Tibial nerve (tissue), 4 donors: ENCODE results near the gene MARCHF6. TPM values are rescaled to one million over a fixed set of nuclear protein-coding genes. Genes with fewer than 3 reads are reported as not detected.
A peak's percentile ranks its signal among the peaks of the same experiment; 100 is the strongest.
"Not testable (repeated sequence)": the region's sequence is repeated elsewhere in the genome, so short reads cannot be mapped to it uniquely, and the experiment has no call there.

ENCODE experiments used
- DNase-seq, 2 donors: peaks; one replicate each; pipeline ENCODE4 v3.0.0-alpha.2; 2019; ENCODE audit warnings: low spot score in 2 of 2
- H3K27ac ChIP-seq, 4 donors: fragments of 200-600 bp; sonication (generic) in 3 of 4; one replicate each; pipeline ENCODE4 v1.5.1; 2017 to 2019; ENCODE audit warnings: mild to moderate bottlenecking in 1 of 4
- H3K27me3 ChIP-seq, 2 donors: fragments of 200-600 bp; sonication (generic) in 1 of 2; one replicate each; pipeline versions ENCODE4 v1.5.1 to v1.6.0; 2017 to 2019
- H3K36me3 ChIP-seq, 3 donors: fragments of 200-600 bp; sonication (generic); one replicate each; pipeline ENCODE4 v1.5.1; 2018 to 2019
- H3K4me1 ChIP-seq, 4 donors: fragments of 200-600 bp; sonication (generic) in 3 of 4; one replicate each; pipeline ENCODE4 v1.5.1; 2017 to 2019
- H3K4me3 ChIP-seq, 4 donors: fragments of 200-600 bp; sonication (generic) in 3 of 4; one replicate each; pipeline ENCODE4 v1.5.1; 2017 to 2019; ENCODE audit warnings: mild to moderate bottlenecking in 1 of 4, moderate library complexity in 1 of 4
- H3K9me3 ChIP-seq, 4 donors: fragments of 200-600 bp; sonication (generic) in 3 of 4; one replicate each; pipeline ENCODE4 v1.5.1; 2017 to 2019
- CTCF ChIP-seq, 5 experiments: fragments of 200-600 bp in 3 of 5; fragments of 450-650 bp in 2 of 5; sonication (generic) in 3 of 5; IDR thresholded peaks; one replicate each; pipeline ENCODE4 v1.5.1; 2016 to 2019; ENCODE audit warnings: antibody characterized with exemption in 5 of 5, mild to moderate bottlenecking in 3 of 5, moderate library complexity in 2 of 5
- EP300 ChIP-seq, 2 donors: sonication (generic); formaldehyde crosslinking; IDR thresholded peaks; one replicate each; pipeline ENCODE4 v1.6.1; 2017; ENCODE audit warnings: antibody characterized with exemption in 2 of 2, mild to moderate bottlenecking in 1 of 2
- POLR2A ChIP-seq, 2 donors: fragments of 450-650 bp; IDR thresholded peaks; one replicate each; pipeline ENCODE4 v1.6.1; 2017; ENCODE audit warnings: antibody characterized with exemption in 2 of 2, mild to moderate bottlenecking in 2 of 2, moderate library complexity in 2 of 2
- WGBS, 2 donors: methylation state at CpG; one replicate each; pipeline ENCODE4 v1.1.5; 2018; 5-methylcytosine and 5-hydroxymethylcytosine counted together
- total RNA-seq, 4 donors: library from RNA; depleted of rRNA; stranded (reverse); fragments of >200 nt; gene quantifications; one replicate each; pipeline ENCODE4 v1.1.0, GENCODE V29; 2016

MARCHF6 gene
- total RNA-seq, 4 donors from 2014 or later: 70.2 to 127 (median 110) TPM

DNA sequence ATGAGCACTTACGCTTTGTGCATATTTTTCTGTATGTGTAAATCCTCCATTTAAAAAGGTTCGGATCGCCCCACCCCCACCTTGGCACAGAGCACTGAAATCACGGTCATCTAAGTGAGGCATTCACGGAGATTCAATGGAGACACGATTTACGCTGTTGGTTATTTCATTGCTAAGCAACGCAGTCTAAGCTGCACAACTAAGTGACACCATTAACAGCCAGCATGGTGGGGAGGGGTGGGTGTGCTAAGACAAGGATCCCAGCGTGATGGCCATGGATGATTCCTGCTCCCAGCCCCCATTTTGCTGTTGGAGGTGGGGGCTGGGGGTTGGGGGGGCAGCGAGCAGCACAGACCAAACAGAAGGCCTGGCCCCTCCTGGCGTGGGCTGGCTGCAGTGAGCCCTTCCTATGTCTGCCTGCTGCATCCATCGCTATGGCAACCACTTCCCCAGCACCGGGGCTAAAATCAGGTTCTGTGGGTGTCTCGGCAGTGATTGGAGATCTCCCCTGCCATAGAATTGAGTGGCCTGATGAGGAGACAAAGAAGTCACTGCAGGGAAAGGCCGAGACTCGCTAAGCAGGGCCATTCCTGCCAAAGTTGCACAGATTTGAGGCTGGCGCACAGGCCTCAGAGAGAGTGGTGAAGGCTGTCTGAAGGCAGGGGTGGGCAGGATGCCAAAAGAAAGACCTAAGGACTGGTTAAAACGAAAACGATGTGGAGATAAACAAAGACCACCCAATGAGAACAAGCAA, 14.3 kb upstream of the MARCHF6 start:
- no peak overlapping the region for H3K27ac ChIP-seq
- no peaks in the 10 kb centered on the region for H3K27me3 ChIP-seq
- H3K4me3 ChIP-seq: no peak overlapping the region
- H3K9me3 ChIP-seq: no peaks in the 10 kb centered on the region
- no peak for DNase-seq
- no peaks in the 10 kb centered on the region for H3K36me3 ChIP-seq
- H3K4me1 ChIP-seq: peaks cover 0 to 3% (median under 1%) of the 10 kb centered on the region in 4 donors
- WGBS, 2 donors: 49 to 54% methylated on average over 17 to 19 of the region's 19 CpGs
- TF ChIP-seq POLR2A (IDR thresholded peaks at IDR 0.05): no peak
- no peak for TF ChIP-seq EP300 (IDR thresholded peaks at IDR 0.05)

GRCh38 chr5:10339958-10340357, 13.5 kb upstream of the MARCHF6 start:
- Histone ChIP-seq H3K4me3 (no peak overlapping the region), H3K4me1 (no peaks in the 10 kb centered on the region), H3K27ac (no peak overlapping the region), H3K36me3 (no peaks in the 10 kb centered on the region), H3K9me3 (no peaks in the 10 kb centered on the region), H3K27me3 (no peaks in the 10 kb centered on the region)
- TF ChIP-seq POLR2A (IDR thresholded peaks at IDR 0.05) (no peak), CTCF (IDR thresholded peaks at IDR 0.05) (no peak), EP300 (IDR thresholded peaks at IDR 0.05) (no peak)
- DNase-seq: no peak
- 84 to 86% methylated on average over 3 of the region's 3 CpGs for WGBS, 2 donors

DNA sequence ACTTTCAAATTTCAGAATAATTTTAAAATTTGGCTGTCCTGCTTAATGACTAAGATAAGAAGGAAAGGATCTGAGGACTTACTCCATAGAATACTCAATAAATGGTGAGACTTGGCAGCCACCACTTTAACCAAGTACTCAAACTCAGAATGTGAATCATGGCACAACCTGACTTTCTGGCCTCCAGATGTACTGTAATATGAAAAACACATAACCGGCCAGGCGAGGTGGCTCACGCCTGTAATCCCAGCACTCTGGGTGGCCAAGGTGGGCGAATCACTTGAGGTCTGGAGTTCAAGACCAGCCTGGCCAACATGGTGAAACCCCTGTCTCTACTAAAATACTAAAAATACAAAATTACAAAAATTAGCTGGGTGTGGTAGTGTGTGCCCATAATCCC, 10.0 kb upstream of the MARCHF6 start:
- no peaks in the 10 kb centered on the region for H3K36me3 ChIP-seq
- 73 to 81% methylated on average over 4 of the region's 4 CpGs for WGBS, 2 donors
- no peak overlapping the region for H3K4me3 ChIP-seq
- TF ChIP-seq EP300 (IDR thresholded peaks at IDR 0.05) (no peak), CTCF (IDR thresholded peaks at IDR 0.05) (no peak), POLR2A (IDR thresholded peaks at IDR 0.05) (no peak)
- H3K27ac ChIP-seq: no peak overlapping the region
- no peaks in the 10 kb centered on the region for H3K4me1 ChIP-seq
- H3K9me3 ChIP-seq: no peaks in the 10 kb centered on the region
- no peaks in the 10 kb centered on the region for H3K27me3 ChIP-seq
- DNase-seq: no peak

- H3K9me3 ChIP-seq: not testable (repeated sequence)
Measured at GRCh38 chr5:10344461-10345106, 8.9 kb upstream of the MARCHF6 start.

DNA sequence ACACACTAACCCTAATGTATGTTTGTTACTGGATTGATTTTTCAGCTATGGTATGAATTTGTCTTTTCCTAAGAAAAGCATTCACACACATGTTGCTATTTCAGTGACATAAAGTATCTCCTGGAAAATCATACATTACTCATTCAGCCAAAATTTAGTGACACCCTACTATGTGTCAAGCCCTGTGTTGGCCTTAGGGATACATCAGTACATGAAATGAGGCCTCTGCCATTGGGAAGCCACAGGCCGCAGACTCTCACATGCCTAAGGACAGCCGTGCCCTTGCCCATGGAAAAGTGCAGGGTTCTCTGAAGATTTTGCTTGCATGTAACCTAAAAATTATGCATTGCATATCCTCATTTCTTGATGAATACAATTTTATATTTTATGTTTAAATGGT, 5.2 kb upstream of the MARCHF6 start:
- Histone ChIP-seq H3K27ac (no peak overlapping the region), H3K4me3 (no peak overlapping the region), H3K27me3 (no peaks in the 10 kb centered on the region), H3K9me3 (no peaks in the 10 kb centered on the region), H3K36me3 (no peaks in the 10 kb centered on the region), H3K4me1 (peaks cover 0 to 15% (median 3%) of the 10 kb centered on the region in 4 donors)
- TF ChIP-seq CTCF (IDR thresholded peaks at IDR 0.05) (no peak), POLR2A (IDR thresholded peaks at IDR 0.05) (no peak), EP300 (IDR thresholded peaks at IDR 0.05) (no peak)
- DNase-seq: no peak
- WGBS, 2 donors: 75 to 88% methylated on average over 2 of the region's 2 CpGs

More at GRCh38 chr5:10344461-10345106, 8.9 kb upstream of the MARCHF6 start:
- H3K27me3 ChIP-seq, H3K4me1 ChIP-seq, H3K36me3 ChIP-seq, H3K4me3 ChIP-seq, DNase-seq, H3K27ac ChIP-seq: not testable (repeated sequence)
- WGBS, 2 donors: 95 to 99% methylated on average over 5 of the region's 5 CpGs

DNA sequence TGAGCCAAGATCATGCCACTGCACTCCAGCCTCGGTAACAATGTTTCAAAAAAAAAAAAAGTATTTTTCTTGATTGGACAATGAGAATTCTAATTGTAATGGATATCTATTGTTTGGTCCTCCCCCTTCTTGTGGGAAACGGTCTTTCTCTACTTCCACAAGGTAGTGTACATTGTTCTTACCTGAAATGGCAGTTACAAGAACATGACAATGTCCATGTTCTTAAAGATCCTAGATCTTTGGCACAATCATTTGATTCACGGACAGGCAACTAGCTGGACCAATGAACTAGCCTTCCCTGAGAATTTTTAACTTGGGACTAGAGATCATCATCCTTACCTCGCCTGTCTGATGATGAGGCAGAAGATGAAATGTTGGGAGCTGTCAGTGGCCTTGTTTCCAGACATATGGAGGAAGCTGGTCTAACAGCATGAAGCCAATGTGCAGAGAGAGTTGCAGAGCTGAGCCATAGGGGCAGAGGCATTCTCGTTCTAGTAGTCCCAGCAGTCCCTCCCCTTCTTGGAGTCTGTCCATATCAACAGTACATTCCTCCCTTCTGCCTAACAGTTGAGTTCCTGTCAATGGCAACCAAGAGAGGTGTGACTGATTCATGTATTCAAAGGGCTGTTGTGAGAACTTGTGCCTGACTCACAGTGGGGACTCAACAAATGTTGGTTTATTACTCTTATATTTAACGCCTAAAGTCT, 2.1 kb upstream of the MARCHF6 start:
- DNase-seq: no peak
- WGBS, 2 donors: 76% methylated on average over 6 of the region's 6 CpGs
- no peaks in the 10 kb centered on the region for H3K9me3 ChIP-seq
- TF ChIP-seq EP300 (IDR thresholded peaks at IDR 0.05) (no peak), CTCF (IDR thresholded peaks at IDR 0.05) (no peak), POLR2A (IDR thresholded peaks at IDR 0.05) (no peak)
- no peaks in the 10 kb centered on the region for H3K36me3 ChIP-seq
- peak overlapping the region in 2 of 4 donors; percentile 95 to 100 for H3K27ac ChIP-seq
- no peaks in the 10 kb centered on the region for H3K27me3 ChIP-seq
- peaks cover 0 to 29% (median 6%) of the 10 kb centered on the region in 4 donors for H3K4me1 ChIP-seq
- no peak overlapping the region for H3K4me3 ChIP-seq
